Psoas muscle (tissue), 8 donors: Measurements from ENCODE around the gene TEX38. TPM values are rescaled to one million over a fixed set of nuclear protein-coding genes. Genes with fewer than 3 reads are reported as not detected.
A peak's percentile ranks its signal among the peaks of the same experiment; 100 is the strongest.

Experiments used
- ATAC-seq, 4 donors: fragments of 200-7000 bp; cut with Tn5 transposase; one replicate each; pipeline ENCODE4 v1.9.1; 2020; ENCODE audit warnings: moderate library complexity in 3 of 4, mild to moderate bottlenecking in 2 of 4
- DNase-seq, 2 donors: peaks; one replicate each; pipeline ENCODE4 v3.0.0-alpha.2; 2020
- H3K27ac ChIP-seq: fragments of 200-600 bp; one replicate; pipeline ENCODE4 v1.8.0; 2022
- H3K27me3 ChIP-seq, 3 donors: fragments of 200-600 bp in 1 of 3; one replicate each; pipeline versions ENCODE4 v1.6.1 to v1.8.0; 2013 to 2022; ENCODE audit warnings: low read length in 2 of 3, mild to moderate bottlenecking in 2 of 3, moderate library complexity in 1 of 3; ENCODE audit not compliant: insufficient read depth in 3 of 3
- H3K36me3 ChIP-seq, 2 donors: fragments of 200-600 bp in 1 of 2; one replicate each; pipeline versions ENCODE4 v1.6.1 to v1.8.0; 2013 to 2022; ENCODE audit warnings: low read depth in 1 of 2, mild to moderate bottlenecking in 1 of 2, moderate library complexity in 1 of 2; ENCODE audit not compliant: insufficient read depth in 1 of 2
- H3K4me1 ChIP-seq: fragments of 200-600 bp; one replicate; pipeline ENCODE4 v1.8.0; 2022
- H3K4me3 ChIP-seq: fragments of 200-600 bp; one replicate; pipeline ENCODE4 v1.8.0; 2022; ENCODE audit warnings: mild to moderate bottlenecking
- H3K9me3 ChIP-seq: fragments of 200-600 bp; one replicate; pipeline ENCODE4 v1.8.0; 2022
- CTCF ChIP-seq: fragments of 200-600 bp; IDR thresholded peaks from one replicate; pipeline ENCODE4 v1.8.0; 2022; ENCODE audit warnings: antibody characterized with exemption
- WGBS, 3 donors: extraction: QIAGEN DNeasy Blood & Tissue Kit; methylation state at CpG; one replicate each; pipeline versions ENCODE4 v1.1.6 to v1.1.7; 2013; 5-methylcytosine and 5-hydroxymethylcytosine counted together
- intact Hi-C, 2 donors: fragments of 100-400 bp; cut with DNase I; formaldehyde crosslinking; loops; one replicate each; pipeline versions ENCODE4 v1.11.0 to v1.14.2; 2022
- polyA plus RNA-seq, 3 donors: library from polyadenylated mRNA; stranded (reverse); fragments of 200-250 nt; gene quantifications; one replicate each; pipeline ENCODE4 v1.2.3, GENCODE V29; 2013
- total RNA-seq, 4 donors: library from RNA; stranded (reverse); fragmentation: NEBNext Ultra II Directional in 2 of 4; extraction: Animal tissue kit (Norgen Biotek cat#: 25700) in 2 of 4; gene quantifications; one replicate each; pipeline versions ENCODE4 v1.2.1 to v1.2.4, GENCODE V29; 2021 to 2023
- donor health status: healthy with polysubstance abuse.
- donor health status: DM: no; HTN: no; CAD: no; lungs with moderate emphysema.
- donor health status: Bipolar disorder and iron deficiency.
- donor health status: healthy.
- donor health status: DM: yes; HTN: yes; CAD: no.
- donor health status: DM: no; HTN: no; CAD: no.
- donor health status: DM: no; HTN: no; CAD: no.
- donor health status: DM: yes; HTN: yes; CAD: no.

Gene TEX38
- total and polyA plus RNA-seq, 7 donors: 0.08 TPM; not detected in 6

DNA sequence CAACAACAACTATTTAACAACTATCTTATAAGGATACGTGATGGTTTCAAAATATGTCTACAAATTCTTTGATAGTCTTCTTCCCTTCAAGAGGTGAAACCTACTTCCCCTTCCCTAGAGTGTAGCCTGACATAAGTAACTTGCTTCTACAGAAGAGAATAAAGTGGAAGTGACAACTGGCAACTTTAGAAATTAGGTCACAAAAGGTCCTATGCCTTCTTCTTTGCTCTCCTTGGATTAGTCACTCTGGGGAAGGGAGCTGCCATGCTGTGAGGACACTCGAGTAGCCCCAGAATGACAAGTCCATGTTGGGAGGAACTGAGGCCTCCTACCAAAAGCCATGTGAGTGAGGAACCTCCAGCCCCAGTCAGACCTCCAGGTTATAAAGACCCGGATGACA lies 28.0 kb downstream of the TEX38 start:
- no peaks in the 10 kb centered on the region for H3K9me3 ChIP-seq
- WGBS, 3 donors: 57 to 64% (median 59%) methylated on average over 3 of the region's 3 CpGs
- H3K27ac ChIP-seq: no peak overlapping the region
- peaks cover 3 to 67% of the 10 kb centered on the region in 2 donors for H3K36me3 ChIP-seq
- no peaks in the 10 kb centered on the region for H3K27me3 ChIP-seq
- TF ChIP-seq CTCF: no peak
- ATAC-seq (peak in 2 of 4 donors; percentile 28 to 40), DNase-seq (no peak)
- intact Hi-C loops: no loop called here
- H3K4me3 ChIP-seq: no peak overlapping the region
- H3K4me1 ChIP-seq: peaks cover 6% of the 10 kb centered on the region

GRCh38 chr1:46703927-46704641 lies 32.4 kb downstream of the TEX38 start:
- 78 to 90% (median 88%) methylated on average over 3 of the region's 3 CpGs for WGBS, 3 donors
- Histone ChIP-seq H3K27ac (no peak overlapping the region), H3K4me3 (no peak overlapping the region), H3K9me3 (no peaks in the 10 kb centered on the region), H3K4me1 (peaks cover 6% of the 10 kb centered on the region), H3K27me3 (no peaks in the 10 kb centered on the region), H3K36me3 (peaks cover 9 to 78% of the 10 kb centered on the region in 2 donors)
- no peak for TF ChIP-seq CTCF
- no peak for ATAC-seq
- intact Hi-C loops: no loop called here
- DNase-seq: no peak

- 79 to 84% (median 82%) methylated on average over 9 of the region's 9 CpGs for WGBS, 3 donors
- peaks cover 12 to 87% of the 10 kb centered on the region in 2 donors for H3K36me3 ChIP-seq
- no peaks in the 10 kb centered on the region for H3K4me1 ChIP-seq
These were observed 33.8 kb downstream of the TEX38 start for GRCh38 chr1:46705408-46705807.

GRCh38 chr1:46708121-46708520 lies 36.5 kb downstream of the TEX38 start:
- DNase-seq (no peak), ATAC-seq (no peak)
- Histone ChIP-seq H3K36me3 (peaks cover 12 to 87% of the 10 kb centered on the region in 2 donors), H3K4me3 (no peak overlapping the region), H3K27ac (no peak overlapping the region), H3K27me3 (no peaks in the 10 kb centered on the region), H3K4me1 (no peaks in the 10 kb centered on the region), H3K9me3 (no peaks in the 10 kb centered on the region)
- intact Hi-C loops: no loop called here
- 94 to 100% (median 99%) methylated on average over 1 of the region's 1 CpG for WGBS, 3 donors
- TF ChIP-seq CTCF: no peak

More at GRCh38 chr1:46705408-46705807, 33.8 kb downstream of the TEX38 start:
- Histone ChIP-seq H3K27me3 (no peaks in the 10 kb centered on the region), H3K4me3 (no peak overlapping the region), H3K9me3 (no peaks in the 10 kb centered on the region), H3K27ac (no peak overlapping the region)
- DNase-seq (no peak), ATAC-seq (no peak)
- intact Hi-C loops: no loop called here
- TF ChIP-seq CTCF: no peak
